Sigmoid colon (tissue), 4 donors: ENCODE results near the gene LRRFIP1.

Source experiments
- EP300 ChIP-seq, 4 donors: sonication (generic); formaldehyde crosslinking; IDR thresholded peaks; one replicate each; pipeline ENCODE4 v1.6.1; 2017; ENCODE audit warnings: antibody characterized with exemption in 4 of 4
- POLR2A ChIP-seq, 2 donors: fragments of 450-650 bp; IDR thresholded peaks; one replicate each; pipeline ENCODE4 v1.6.1; 2016; ENCODE audit warnings: antibody characterized with exemption in 2 of 2, mild to moderate bottlenecking in 2 of 2, moderate library complexity in 2 of 2
- POLR2AphosphoS5 ChIP-seq, 4 donors: sonication (generic); formaldehyde crosslinking; IDR thresholded peaks; one replicate each; pipeline ENCODE4 v1.6.1; 2017; ENCODE audit warnings: antibody characterized with exemption in 4 of 4
- TF ChIP-seq, protein P1 (sequence below), 4 experiments: fragments of 450-650 bp in 3 of 4; fragments of 200-600 bp in 1 of 4; IDR thresholded peaks; one replicate each; pipeline ENCODE4 v1.5.1; 2016 to 2019; ENCODE audit warnings: antibody characterized with exemption in 4 of 4, mild to moderate bottlenecking in 3 of 4, moderate library complexity in 2 of 4

DNA sequence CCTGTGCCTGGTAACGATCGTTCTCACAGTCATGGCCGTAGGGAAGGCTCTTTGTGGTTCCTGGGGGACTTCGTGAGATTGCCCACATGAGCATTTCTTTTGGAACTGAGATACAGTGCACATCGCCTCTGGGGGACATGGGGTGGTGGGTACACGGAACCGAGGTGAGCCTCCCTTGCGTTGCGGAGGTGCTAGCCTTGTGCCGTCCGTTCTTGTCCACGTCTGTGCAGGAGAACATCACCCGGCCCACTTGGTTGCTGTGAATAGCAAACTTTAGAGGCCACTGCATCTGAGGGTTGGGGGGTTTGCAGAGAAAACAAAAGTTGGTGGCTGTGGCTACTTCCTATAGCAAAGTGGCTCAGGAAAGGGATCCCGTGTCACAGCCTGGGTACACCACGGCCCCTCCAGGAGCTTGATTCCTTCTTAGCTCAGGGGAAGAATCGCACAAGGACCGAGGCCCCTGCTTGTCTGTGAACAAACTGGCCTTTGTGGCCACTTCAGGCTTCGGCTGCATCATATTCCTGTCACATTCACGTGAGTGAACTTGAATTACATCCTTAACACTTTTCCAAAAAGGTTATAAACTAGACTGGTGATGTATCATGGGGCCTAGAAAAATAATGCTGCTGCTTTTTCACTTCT lies 72.6 kb downstream of the LRRFIP1 start:
- TF ChIP-seq, protein P1, sequence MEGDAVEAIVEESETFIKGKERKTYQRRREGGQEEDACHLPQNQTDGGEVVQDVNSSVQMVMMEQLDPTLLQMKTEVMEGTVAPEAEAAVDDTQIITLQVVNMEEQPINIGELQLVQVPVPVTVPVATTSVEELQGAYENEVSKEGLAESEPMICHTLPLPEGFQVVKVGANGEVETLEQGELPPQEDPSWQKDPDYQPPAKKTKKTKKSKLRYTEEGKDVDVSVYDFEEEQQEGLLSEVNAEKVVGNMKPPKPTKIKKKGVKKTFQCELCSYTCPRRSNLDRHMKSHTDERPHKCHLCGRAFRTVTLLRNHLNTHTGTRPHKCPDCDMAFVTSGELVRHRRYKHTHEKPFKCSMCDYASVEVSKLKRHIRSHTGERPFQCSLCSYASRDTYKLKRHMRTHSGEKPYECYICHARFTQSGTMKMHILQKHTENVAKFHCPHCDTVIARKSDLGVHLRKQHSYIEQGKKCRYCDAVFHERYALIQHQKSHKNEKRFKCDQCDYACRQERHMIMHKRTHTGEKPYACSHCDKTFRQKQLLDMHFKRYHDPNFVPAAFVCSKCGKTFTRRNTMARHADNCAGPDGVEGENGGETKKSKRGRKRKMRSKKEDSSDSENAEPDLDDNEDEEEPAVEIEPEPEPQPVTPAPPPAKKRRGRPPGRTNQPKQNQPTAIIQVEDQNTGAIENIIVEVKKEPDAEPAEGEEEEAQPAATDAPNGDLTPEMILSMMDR (IDR thresholded peaks at IDR 0.05), result no peak
- TF ChIP-seq POLR2A (IDR thresholded peaks at IDR 0.05) (no peak), EP300 (IDR thresholded peaks at IDR 0.05) (no peak), POLR2AphosphoS5 (IDR thresholded peaks at IDR 0.05) (no peak)
